Peyer's patch (tissue), 4 donors: ENCODE data around the gene PATE1.

Experiments
- CTCF ChIP-seq, 6 experiments: fragments of 450-650 bp in 4 of 6; fragments of 200-600 bp in 2 of 6; sonication (generic) in 1 of 6; IDR thresholded peaks; one replicate each; pipeline ENCODE4 v1.5.1; 2017 to 2019; ENCODE audit warnings: antibody characterized with exemption in 6 of 6, mild to moderate bottlenecking in 3 of 6, moderate library complexity in 1 of 6
- POLR2A ChIP-seq, 2 donors: fragments of 450-650 bp; IDR thresholded peaks; one replicate each; pipeline ENCODE4 v1.5.1; 2017; ENCODE audit warnings: antibody characterized with exemption in 2 of 2, mild to moderate bottlenecking in 2 of 2, moderate library complexity in 2 of 2

- TF ChIP-seq CTCF (IDR thresholded peaks at IDR 0.05) (no peak), POLR2A (IDR thresholded peaks at IDR 0.05) (no peak)
These were observed 45.0 kb upstream of the PATE1 start for GRCh38 chr11:125701018-125701610.
